Loucy (cell line): Measurements from ENCODE around the gene WDR19.

Source experiments
- CTCF ChIP-seq: fragments of 200-600 bp; sonication (generic); conservative IDR thresholded peaks from 2 replicates; pipeline ENCODE4 v1.5.1; 2014; ENCODE audit warnings: mild to moderate bottlenecking, antibody characterized with exemption, low read length
- EZH2phosphoT487 ChIP-seq: fragments of 200-600 bp; IDR thresholded peaks from 2 replicates; pipeline ENCODE4 v1.6.1; 2018; ENCODE audit warnings: antibody characterized with exemption, mild to moderate bottlenecking, moderate library complexity, borderline replicate concordance

GRCh38 chr4:39285111-39285795 lies 102.9 kb downstream of the WDR19 start:
- TF ChIP-seq CTCF (no peak), EZH2phosphoT487 (no peak)
